Vagina (tissue), 2 donors: ENCODE data around the gene PSPN. TPM values are rescaled to one million over a fixed set of nuclear protein-coding genes. Genes with fewer than 3 reads are reported as not detected.

Experiments used
- DNase-seq, 2 donors: peaks; one replicate each; pipeline ENCODE4 v3.0.0-alpha.2; 2017; ENCODE audit errors: extremely low spot score in 2 of 2
- H3K27ac ChIP-seq: fragments of 200-600 bp; sonication (generic); one replicate; pipeline ENCODE4 v1.5.1; 2019
- H3K27me3 ChIP-seq: fragments of 200-600 bp; sonication (generic); one replicate; pipeline ENCODE4 v1.5.1; 2019
- H3K36me3 ChIP-seq, 2 donors: fragments of 200-600 bp; sonication (generic); one replicate each; pipeline ENCODE4 v1.5.1; 2017 to 2019
- H3K4me1 ChIP-seq: fragments of 200-600 bp; sonication (generic); one replicate; pipeline ENCODE4 v1.5.1; 2019
- H3K4me3 ChIP-seq, 2 donors: fragments of 200-600 bp; sonication (generic); 1 replicate in 1 of 2; 2 replicates in 1 of 2; pipeline ENCODE4 v1.5.1; 2016 to 2019
- H3K9me3 ChIP-seq: fragments of 200-600 bp; sonication (generic); one replicate; pipeline ENCODE4 v1.5.1; 2019
- CTCF ChIP-seq, 3 experiments: fragments of 450-650 bp in 2 of 3; fragments of 200-600 bp in 1 of 3; sonication (generic) in 1 of 3; IDR thresholded peaks; one replicate each; pipeline ENCODE4 v1.5.1; 2017 to 2019; ENCODE audit warnings: antibody characterized with exemption in 3 of 3, mild to moderate bottlenecking in 2 of 3, moderate library complexity in 2 of 3
- POLR2A ChIP-seq, 2 donors: fragments of 450-650 bp; IDR thresholded peaks; one replicate each; pipeline ENCODE4 v1.6.1; 2017; ENCODE audit warnings: antibody characterized with exemption in 2 of 2, mild to moderate bottlenecking in 2 of 2, moderate library complexity in 2 of 2
- POLR2AphosphoS5 ChIP-seq, 2 donors: sonication (generic); formaldehyde crosslinking; IDR thresholded peaks; one replicate each; pipeline ENCODE4 v1.9.0; 2017; ENCODE audit warnings: antibody characterized with exemption in 2 of 2, mild to moderate bottlenecking in 2 of 2, low read depth in 1 of 2; ENCODE audit not compliant: insufficient read depth in 1 of 2
- intact Hi-C: fragments of 100-400 bp; cut with DNase I; formaldehyde crosslinking; loops from one replicate; pipeline ENCODE4 v1.15.1; 2023
- total RNA-seq: library from RNA; depleted of rRNA; stranded (reverse); fragments of >200 nt; gene quantifications from one replicate; pipeline ENCODE4 v1.2.3, GENCODE V29; 2016

The PSPN gene
- total RNA-seq, 1 donor from 2014 or later: 0.25 TPM

- Histone ChIP-seq H3K27me3 (no peaks in the 10 kb centered on the region), H3K36me3 (peaks cover 0 to 49% of the 10 kb centered on the region in 2 donors), H3K27ac (no peak overlapping the region), H3K4me3 (no peak overlapping the region), H3K4me1 (peaks cover under 1% of the 10 kb centered on the region), H3K9me3 (no peaks in the 10 kb centered on the region)
- intact Hi-C loops: no loop called here
- TF ChIP-seq CTCF (IDR thresholded peaks at IDR 0.05): no peak
- TF ChIP-seq POLR2A (IDR thresholded peaks at IDR 0.05): no peak
- TF ChIP-seq POLR2AphosphoS5 (IDR thresholded peaks at IDR 0.05; ENCODE audit: insufficient read depth in 1 of 2, low read depth in 1 of 2): no peak
- DNase-seq: no peak
These were observed 4.0 kb upstream of the PSPN start for GRCh38 chr19:6379744-6380143.

- no peak for DNase-seq
- intact Hi-C loops: no loop called here
- Histone ChIP-seq H3K4me1 (peaks cover 14% of the 10 kb centered on the region), H3K27ac (no peak overlapping the region), H3K36me3 (peaks cover 0 to 42% of the 10 kb centered on the region in 2 donors), H3K9me3 (no peaks in the 10 kb centered on the region), H3K27me3 (no peaks in the 10 kb centered on the region), H3K4me3 (no peak overlapping the region)
- TF ChIP-seq CTCF (IDR thresholded peaks at IDR 0.05) (no peak), POLR2AphosphoS5 (IDR thresholded peaks at IDR 0.05; ENCODE audit: insufficient read depth in 1 of 2, low read depth in 1 of 2) (no peak), POLR2A (IDR thresholded peaks at IDR 0.05) (no peak)
These were observed 2.8 kb upstream of the PSPN start for GRCh38 chr19:6378486-6378885.

GRCh38 chr19:6378041-6378440 is 2.3 kb upstream of the PSPN start:
- Histone ChIP-seq H3K27ac (no peak overlapping the region), H3K27me3 (no peaks in the 10 kb centered on the region), H3K36me3 (peaks cover 0 to 38% of the 10 kb centered on the region in 2 donors), H3K9me3 (no peaks in the 10 kb centered on the region), H3K4me3 (no peak overlapping the region), H3K4me1 (peaks cover 14% of the 10 kb centered on the region)
- TF ChIP-seq CTCF (IDR thresholded peaks at IDR 0.05) (no peak), POLR2AphosphoS5 (IDR thresholded peaks at IDR 0.05; ENCODE audit: insufficient read depth in 1 of 2, low read depth in 1 of 2) (no peak), POLR2A (IDR thresholded peaks at IDR 0.05) (no peak)
- DNase-seq: no peak
- intact Hi-C loops: no loop called here

DNA sequence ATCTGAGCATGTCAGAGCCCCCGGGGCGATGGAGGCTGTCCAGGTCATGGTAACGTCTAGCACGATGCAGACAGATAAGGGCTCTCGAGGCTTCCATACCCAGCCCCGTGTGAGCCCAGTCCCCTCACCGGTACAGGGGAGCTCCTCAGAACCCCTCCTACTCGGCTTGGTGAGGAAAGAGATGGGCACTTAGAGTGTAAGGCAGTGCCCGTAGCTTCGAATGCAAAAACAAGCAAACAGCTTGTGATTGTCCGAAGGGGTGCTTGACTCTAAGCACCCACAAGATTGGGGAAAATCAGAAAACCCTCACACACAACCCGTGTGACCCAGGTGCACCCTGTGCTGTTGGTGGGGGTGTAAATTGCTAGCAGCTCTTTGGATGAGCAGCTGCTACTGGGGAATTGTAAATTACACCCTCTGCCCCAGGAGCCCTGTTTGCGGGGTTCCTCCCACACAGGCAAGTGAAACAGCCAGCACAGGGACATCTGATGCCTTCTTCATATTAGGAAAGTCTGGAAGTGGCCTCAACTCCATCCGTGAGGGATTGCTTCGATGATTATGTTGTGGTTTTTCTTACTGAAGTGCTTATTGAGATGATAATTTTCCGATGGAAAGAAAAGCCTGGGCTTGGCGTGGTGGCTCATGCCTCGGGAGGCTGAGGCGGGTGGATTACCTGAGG is 918 bp upstream of the PSPN start:
- Histone ChIP-seq H3K27me3 (no peaks in the 10 kb centered on the region), H3K4me1 (peaks cover 19% of the 10 kb centered on the region), H3K4me3 (no peak overlapping the region), H3K9me3 (no peaks in the 10 kb centered on the region), H3K27ac (no peak overlapping the region), H3K36me3 (peaks cover 0 to 24% of the 10 kb centered on the region in 2 donors)
- DNase-seq: no peak
- intact Hi-C loops: no loop called here
- TF ChIP-seq POLR2A (IDR thresholded peaks at IDR 0.05): no peak
- TF ChIP-seq CTCF (IDR thresholded peaks at IDR 0.05): no peak
- TF ChIP-seq POLR2AphosphoS5 (IDR thresholded peaks at IDR 0.05; ENCODE audit: insufficient read depth in 1 of 2, low read depth in 1 of 2): no peak

DNA sequence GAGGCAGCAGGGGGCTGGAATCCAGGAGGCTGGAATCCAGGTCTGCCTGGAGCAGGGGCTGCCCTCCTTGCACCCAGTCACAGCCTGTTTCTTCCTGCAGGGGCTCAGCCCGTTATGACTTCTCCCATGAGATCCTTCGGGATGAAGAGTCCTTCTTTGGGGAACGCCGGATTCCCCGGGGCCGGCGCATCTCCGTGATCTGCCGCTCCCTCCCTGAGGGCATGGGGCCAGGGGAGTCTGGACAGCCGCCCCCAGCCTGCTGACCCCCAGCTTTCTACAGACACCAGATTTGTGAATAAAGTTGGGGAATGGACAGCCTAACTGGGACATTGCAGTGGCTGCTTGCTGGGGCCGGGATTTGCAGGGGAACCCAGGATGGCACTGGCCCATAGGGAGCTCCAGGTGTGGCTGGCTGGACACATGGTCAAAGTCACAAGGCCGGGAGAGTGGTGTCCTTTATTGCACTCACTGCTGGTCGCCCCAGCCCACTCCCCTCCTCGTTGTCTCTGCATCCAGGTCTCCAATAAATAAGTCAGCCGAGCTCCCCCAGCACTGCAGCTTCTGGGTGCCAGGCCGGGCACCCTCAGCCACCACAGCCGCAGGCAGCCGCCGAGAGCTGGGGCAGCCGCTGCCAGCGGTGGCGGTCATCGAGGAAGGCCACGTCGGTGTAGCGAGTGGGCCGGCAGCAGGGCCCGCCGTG is 872 bp downstream of the PSPN start:
- TF ChIP-seq POLR2A (IDR thresholded peaks at IDR 0.05) (no peak), CTCF (IDR thresholded peaks at IDR 0.05) (no peak), POLR2AphosphoS5 (IDR thresholded peaks at IDR 0.05; ENCODE audit: insufficient read depth in 1 of 2, low read depth in 1 of 2) (no peak)
- intact Hi-C loops: no loop called here
- peaks cover 0 to 6% of the 10 kb centered on the region in 2 donors for H3K36me3 ChIP-seq
- H3K4me3 ChIP-seq: no peak overlapping the region
- no peaks in the 10 kb centered on the region for H3K27me3 ChIP-seq
- H3K4me1 ChIP-seq: peaks cover 19% of the 10 kb centered on the region
- no peak overlapping the region for H3K27ac ChIP-seq
- H3K9me3 ChIP-seq: no peaks in the 10 kb centered on the region
- DNase-seq: no peak
